ENCODE measurements around the gene SLC34A2.

- TF ChIP-seq CTCF (IDR thresholded peaks at IDR 0.05) (no peak), POLR2AphosphoS5 (IDR thresholded peaks at IDR 0.05) (no peak)
Measured at GRCh38 chr4:25614807-25615206, 40.8 kb upstream of the SLC34A2 start.

Measured in stomach (tissue), 4 donors.